ENCODE results near the gene CDH12.

CDH12 gene

GRCh38 chr5:22719842-22720241 is 133.3 kb downstream of the CDH12 start:
- H3K4me1 ChIP-seq (ENCODE audit: control insufficient read depth, insufficient read depth, low read length, poor library complexity, severe bottlenecking) = no peaks in the 10 kb centered on the region
- no peak overlapping the region for H3K27ac ChIP-seq (ENCODE audit: low read depth, low read length, severe bottlenecking)
- H3K4me3 ChIP-seq (ENCODE audit: extremely low read depth, insufficient read depth, low read length, poor library complexity, severe bottlenecking) = no peak overlapping the region
- H3K9me3 ChIP-seq (ENCODE audit: control insufficient read depth, low read length) = peaks cover 5% of the 10 kb centered on the region
- no peaks in the 10 kb centered on the region for H3K36me3 ChIP-seq (ENCODE audit: control insufficient read depth, insufficient read depth, low read length)
- 86% methylated on average over 1 of the region's 3 CpGs; no CpG with 5 or more reads in 1 of the 2 experiments for WGBS, 2 experiments (ENCODE audit: insufficient coverage in 2 of 2)

- Histone ChIP-seq H3K4me1 (ENCODE audit: control insufficient read depth, insufficient read depth, low read length, poor library complexity, severe bottlenecking) (no peaks in the 10 kb centered on the region), H3K4me3 (ENCODE audit: extremely low read depth, insufficient read depth, low read length, poor library complexity, severe bottlenecking) (no peak overlapping the region), H3K9me3 (ENCODE audit: control insufficient read depth, low read length) (no peaks in the 10 kb centered on the region), H3K36me3 (ENCODE audit: control insufficient read depth, insufficient read depth, low read length) (no peaks in the 10 kb centered on the region), H3K27ac (ENCODE audit: low read depth, low read length, severe bottlenecking) (no peak overlapping the region)
- no CpG with 5 or more reads among the region's 2 CpGs for WGBS, 2 experiments (ENCODE audit: insufficient coverage in 2 of 2)
These were observed 142.5 kb downstream of the CDH12 start for GRCh38 chr5:22710660-22711059.

- H3K4me3 ChIP-seq (ENCODE audit: extremely low read depth, insufficient read depth, low read length, poor library complexity, severe bottlenecking) = no peak overlapping the region
- no peak overlapping the region for H3K27ac ChIP-seq (ENCODE audit: low read depth, low read length, severe bottlenecking)
- no peaks in the 10 kb centered on the region for H3K36me3 ChIP-seq (ENCODE audit: control insufficient read depth, insufficient read depth, low read length)
- H3K9me3 ChIP-seq (ENCODE audit: control insufficient read depth, low read length) = no peaks in the 10 kb centered on the region
- no peaks in the 10 kb centered on the region for H3K4me1 ChIP-seq (ENCODE audit: control insufficient read depth, insufficient read depth, low read length, poor library complexity, severe bottlenecking)
These were observed 143.4 kb downstream of the CDH12 start for GRCh38 chr5:22709743-22710142.

DNA sequence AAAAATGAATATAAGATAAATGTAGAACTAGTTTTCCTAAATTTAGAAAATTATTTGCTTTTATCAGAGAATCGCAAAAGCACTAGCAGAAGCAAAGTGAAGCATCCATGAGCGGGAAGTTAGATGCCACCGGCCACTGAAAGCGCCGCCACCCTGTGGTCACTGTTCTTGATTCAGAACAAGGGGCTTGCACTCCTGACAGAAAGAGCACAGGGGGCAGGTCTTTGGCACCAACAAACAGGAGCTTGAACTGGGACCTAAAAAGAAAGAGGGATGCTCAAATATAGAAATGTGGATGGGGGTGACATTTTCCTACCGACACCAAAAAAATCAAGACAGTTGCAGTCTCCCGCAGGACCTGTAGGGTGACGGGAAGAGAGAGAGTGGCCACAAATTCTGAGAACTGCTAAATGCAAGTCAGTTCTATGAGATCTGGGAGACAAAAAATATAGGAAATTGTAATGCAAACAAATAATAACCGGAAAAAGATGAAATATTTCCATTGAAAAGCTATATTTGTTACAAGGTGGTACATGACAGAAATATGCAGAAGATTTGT is 144.3 kb downstream of the CDH12 start:
- no peak overlapping the region for H3K4me3 ChIP-seq (ENCODE audit: extremely low read depth, insufficient read depth, low read length, poor library complexity, severe bottlenecking)
- no peaks in the 10 kb centered on the region for H3K36me3 ChIP-seq (ENCODE audit: control insufficient read depth, insufficient read depth, low read length)
- H3K4me1 ChIP-seq (ENCODE audit: control insufficient read depth, insufficient read depth, low read length, poor library complexity, severe bottlenecking) = no peaks in the 10 kb centered on the region
- 81 to 90% methylated on average over 8 to 9 of the region's 9 CpGs for WGBS, 2 experiments (ENCODE audit: insufficient coverage in 2 of 2)
- H3K27ac ChIP-seq (ENCODE audit: low read depth, low read length, severe bottlenecking) = no peak overlapping the region
- H3K9me3 ChIP-seq (ENCODE audit: control insufficient read depth, low read length) = no peaks in the 10 kb centered on the region

- Histone ChIP-seq H3K4me3 (ENCODE audit: extremely low read depth, insufficient read depth, low read length, poor library complexity, severe bottlenecking) (no peak overlapping the region), H3K27ac (ENCODE audit: low read depth, low read length, severe bottlenecking) (no peak overlapping the region), H3K4me1 (ENCODE audit: control insufficient read depth, insufficient read depth, low read length, poor library complexity, severe bottlenecking) (no peaks in the 10 kb centered on the region), H3K9me3 (ENCODE audit: control insufficient read depth, low read length) (no peaks in the 10 kb centered on the region), H3K36me3 (ENCODE audit: control insufficient read depth, insufficient read depth, low read length) (no peaks in the 10 kb centered on the region)
- no CpG with 5 or more reads among the region's 1 CpG for WGBS, 2 experiments (ENCODE audit: insufficient coverage in 2 of 2)
These were observed 146.2 kb downstream of the CDH12 start for GRCh38 chr5:22706901-22707300.

DNA sequence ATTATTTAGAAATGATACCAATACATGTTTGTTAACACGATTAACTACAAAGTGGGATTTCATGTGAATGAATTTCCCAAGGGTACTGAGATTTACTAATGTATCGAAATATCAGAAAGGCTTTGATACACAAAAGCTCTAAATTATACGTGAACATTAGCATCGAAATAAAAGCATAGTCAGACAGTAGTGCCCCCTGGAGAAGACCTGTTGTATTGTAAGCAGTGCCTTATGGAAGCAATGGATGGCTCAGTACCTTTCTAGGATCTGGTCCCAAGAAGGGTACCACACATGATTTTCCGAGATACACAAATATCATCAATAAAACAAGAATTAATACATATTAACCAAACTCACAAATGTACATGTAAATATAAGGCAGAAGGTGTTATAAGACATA is 153.8 kb downstream of the CDH12 start:
- no peaks in the 10 kb centered on the region for H3K4me1 ChIP-seq (ENCODE audit: control insufficient read depth, insufficient read depth, low read length, poor library complexity, severe bottlenecking)
- H3K9me3 ChIP-seq (ENCODE audit: control insufficient read depth, low read length) = no peaks in the 10 kb centered on the region
- no peak overlapping the region for H3K4me3 ChIP-seq (ENCODE audit: extremely low read depth, insufficient read depth, low read length, poor library complexity, severe bottlenecking)
- no CpG with 5 or more reads among the region's 5 CpGs for WGBS, 2 experiments (ENCODE audit: insufficient coverage in 2 of 2)
- no peaks in the 10 kb centered on the region for H3K36me3 ChIP-seq (ENCODE audit: control insufficient read depth, insufficient read depth, low read length)
- no peak overlapping the region for H3K27ac ChIP-seq (ENCODE audit: low read depth, low read length, severe bottlenecking)

GRCh38 chr5:22693121-22693520 is 160.0 kb downstream of the CDH12 start:
- Histone ChIP-seq H3K4me3 (ENCODE audit: extremely low read depth, insufficient read depth, low read length, poor library complexity, severe bottlenecking) (no peak overlapping the region), H3K27ac (ENCODE audit: low read depth, low read length, severe bottlenecking) (no peak overlapping the region), H3K36me3 (ENCODE audit: control insufficient read depth, insufficient read depth, low read length) (no peaks in the 10 kb centered on the region), H3K4me1 (ENCODE audit: control insufficient read depth, insufficient read depth, low read length, poor library complexity, severe bottlenecking) (no peaks in the 10 kb centered on the region), H3K9me3 (ENCODE audit: control insufficient read depth, low read length) (no peaks in the 10 kb centered on the region)
- WGBS, 2 experiments (ENCODE audit: insufficient coverage in 2 of 2) = 100% methylated on average over 1 to 2 of the region's 4 CpGs

GRCh38 chr5:22683050-22683449 is 170.1 kb downstream of the CDH12 start:
- no peaks in the 10 kb centered on the region for H3K9me3 ChIP-seq (ENCODE audit: control insufficient read depth, low read length)
- H3K4me3 ChIP-seq (ENCODE audit: extremely low read depth, insufficient read depth, low read length, poor library complexity, severe bottlenecking) = no peak overlapping the region
- H3K36me3 ChIP-seq (ENCODE audit: control insufficient read depth, insufficient read depth, low read length) = no peaks in the 10 kb centered on the region
- H3K27ac ChIP-seq (ENCODE audit: low read depth, low read length, severe bottlenecking) = no peak overlapping the region
- no peaks in the 10 kb centered on the region for H3K4me1 ChIP-seq (ENCODE audit: control insufficient read depth, insufficient read depth, low read length, poor library complexity, severe bottlenecking)
- 60% methylated on average over 1 of the region's 2 CpGs; no CpG with 5 or more reads in 1 of the 2 experiments for WGBS, 2 experiments (ENCODE audit: insufficient coverage in 2 of 2)

DNA sequence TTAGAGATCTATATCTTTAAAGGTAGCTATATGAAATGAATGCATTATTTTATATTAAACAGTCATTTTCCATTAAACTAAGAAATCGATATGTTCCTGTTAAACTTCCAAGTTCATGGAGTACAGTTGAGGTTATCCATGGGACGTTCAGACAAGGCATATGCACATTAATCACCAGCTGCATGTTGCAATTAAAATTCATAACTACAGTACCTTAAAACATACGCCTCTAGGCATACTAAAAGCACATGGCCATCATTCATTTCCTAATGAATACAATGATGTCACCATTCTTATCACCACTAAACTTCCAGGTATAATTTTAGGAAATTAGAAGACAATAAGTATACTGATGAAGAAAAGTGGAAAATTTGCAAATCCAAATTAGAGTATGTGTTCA is 174.3 kb downstream of the CDH12 start:
- Histone ChIP-seq H3K36me3 (ENCODE audit: control insufficient read depth, insufficient read depth, low read length) (no peaks in the 10 kb centered on the region), H3K4me1 (ENCODE audit: control insufficient read depth, insufficient read depth, low read length, poor library complexity, severe bottlenecking) (no peaks in the 10 kb centered on the region), H3K27ac (ENCODE audit: low read depth, low read length, severe bottlenecking) (no peak overlapping the region), H3K4me3 (ENCODE audit: extremely low read depth, insufficient read depth, low read length, poor library complexity, severe bottlenecking) (no peak overlapping the region), H3K9me3 (ENCODE audit: control insufficient read depth, low read length) (no peaks in the 10 kb centered on the region)
- WGBS, 2 experiments (ENCODE audit: insufficient coverage in 2 of 2) = 67 to 83% methylated on average over 2 to 3 of the region's 3 CpGs

- no peaks in the 10 kb centered on the region for H3K9me3 ChIP-seq (ENCODE audit: control insufficient read depth, low read length)
- H3K4me3 ChIP-seq (ENCODE audit: extremely low read depth, insufficient read depth, low read length, poor library complexity, severe bottlenecking) = no peak overlapping the region
- no peak overlapping the region for H3K27ac ChIP-seq (ENCODE audit: low read depth, low read length, severe bottlenecking)
- H3K4me1 ChIP-seq (ENCODE audit: control insufficient read depth, insufficient read depth, low read length, poor library complexity, severe bottlenecking) = no peaks in the 10 kb centered on the region
- H3K36me3 ChIP-seq (ENCODE audit: control insufficient read depth, insufficient read depth, low read length) = no peaks in the 10 kb centered on the region
These were observed 180.0 kb downstream of the CDH12 start for GRCh38 chr5:22673131-22673530.

DNA sequence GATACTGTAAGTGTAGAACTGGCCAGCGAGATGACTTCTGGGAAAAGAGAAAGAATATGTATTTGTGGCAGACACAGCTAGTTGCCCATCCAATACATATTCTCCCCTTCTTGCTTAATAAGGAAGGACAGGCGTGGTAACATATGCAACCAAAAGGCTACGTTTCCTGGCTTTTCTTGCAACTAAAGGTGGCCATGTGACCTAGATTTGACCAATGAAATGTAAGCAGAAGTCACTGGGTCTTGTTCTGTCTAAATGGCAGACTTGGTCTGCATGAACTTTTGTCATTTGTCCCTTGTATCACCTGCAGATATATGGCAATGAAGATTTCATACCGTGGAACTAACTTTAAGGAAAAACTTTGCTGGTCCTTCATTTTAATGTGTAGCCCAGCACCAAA is 183.8 kb downstream of the CDH12 start:
- no peaks in the 10 kb centered on the region for H3K36me3 ChIP-seq (ENCODE audit: control insufficient read depth, insufficient read depth, low read length)
- 85 to 94% methylated on average over 3 of the region's 4 CpGs for WGBS, 2 experiments (ENCODE audit: insufficient coverage in 2 of 2)
- H3K4me1 ChIP-seq (ENCODE audit: control insufficient read depth, insufficient read depth, low read length, poor library complexity, severe bottlenecking) = no peaks in the 10 kb centered on the region
- H3K4me3 ChIP-seq (ENCODE audit: extremely low read depth, insufficient read depth, low read length, poor library complexity, severe bottlenecking) = no peak overlapping the region
- no peak overlapping the region for H3K27ac ChIP-seq (ENCODE audit: low read depth, low read length, severe bottlenecking)
- H3K9me3 ChIP-seq (ENCODE audit: control insufficient read depth, low read length) = no peaks in the 10 kb centered on the region
